HepG2 (cell line): ENCODE data around the gene IGBP1. TPM values are rescaled to one million over a fixed set of nuclear protein-coding genes. Genes with fewer than 3 reads are reported as not detected.

ENCODE experiments used
- polyA plus RNA-seq, 8 experiments: library from polyadenylated mRNA; depleted of rRNA in 3 of 8; stranded (reverse) in 7 of 8; unstranded in 1 of 8; fragments of >200 nt; fragmentation: Illumina TruSeq in 4 of 8; extraction: Trizol in 4 of 8; gene quantifications; 2 replicates each; pipeline versions ENCODE4 v1.2.1 to v1.2.3, GENCODE V29; 2011 to 2016; ENCODE audit warnings: low read depth in 4 of 8, missing spikeins in 1 of 8, mixed read lengths in 1 of 8; ENCODE audit not compliant: insufficient read depth in 1 of 8
- total RNA-seq, 5 experiments: library from RNA; depleted of rRNA; stranded (reverse); fragments of >200 nt; fragmentation: Illumina TruSeq; extraction: Trizol; gene quantifications; 2 replicates each; pipeline ENCODE4 v1.2.3, GENCODE V29; 2016; ENCODE audit warnings: low read depth in 1 of 5

IGBP1 gene
- total and polyA plus RNA-seq, 2 of the 13 experiments (the other 11 are each of a cell fraction or from before 2014, with no cell fraction given), result 59.3 to 103 TPM

Other genes starting within 250 kb of the IGBP1 start
- gene AWAT2, start 83.5 kb upstream of the IGBP1 start, total RNA-seq (2016; rRNA removed; fragmentation: Illumina TruSeq; extraction: Trizol), result not detected in 2 replicates
- not detected in 2 replicates for gene AWAT2, start 83.5 kb upstream of the IGBP1 start, polyA plus RNA-seq (2011; rRNA removed)
- gene OTUD6A, start 71.0 kb upstream of the IGBP1 start, total RNA-seq (2016; rRNA removed; fragmentation: Illumina TruSeq; extraction: Trizol), result not detected in 2 replicates
- not detected in 2 replicates for gene OTUD6A, start 71.0 kb upstream of the IGBP1 start, polyA plus RNA-seq (2011; rRNA removed)
- not detected in 2 replicates for gene DGAT2L6, start 44.0 kb downstream of the IGBP1 start, total RNA-seq (2016; rRNA removed; fragmentation: Illumina TruSeq; extraction: Trizol)
- gene DGAT2L6, start 44.0 kb downstream of the IGBP1 start, polyA plus RNA-seq (2011; rRNA removed), result not detected in 2 replicates
- gene AWAT1, start 101.2 kb downstream of the IGBP1 start, total RNA-seq (2016; rRNA removed; fragmentation: Illumina TruSeq; extraction: Trizol), result not detected in 2 replicates
- gene AWAT1, start 101.2 kb downstream of the IGBP1 start, polyA plus RNA-seq (2011; rRNA removed), result not detected in 2 replicates
- gene P2RY4, start 126.8 kb downstream of the IGBP1 start, total RNA-seq (2016; rRNA removed; fragmentation: Illumina TruSeq; extraction: Trizol), result 0.07 TPM in 1 of 2 replicates, not detected in the other
- 0.49 and 0.67 TPM in 2 replicates for gene P2RY4, start 126.8 kb downstream of the IGBP1 start, polyA plus RNA-seq (2011; rRNA removed)
- not detected in 2 replicates for gene ARR3, start 134.9 kb downstream of the IGBP1 start, total RNA-seq (2016; rRNA removed; fragmentation: Illumina TruSeq; extraction: Trizol)
- gene ARR3, start 134.9 kb downstream of the IGBP1 start, polyA plus RNA-seq (2011; rRNA removed), result not detected in 2 replicates
- not detected in 2 replicates for gene RAB41, start 148.7 kb downstream of the IGBP1 start, total RNA-seq (2016; rRNA removed; fragmentation: Illumina TruSeq; extraction: Trizol)
- not detected in 2 replicates for gene RAB41, start 148.7 kb downstream of the IGBP1 start, polyA plus RNA-seq (2011; rRNA removed)
- gene PDZD11, start 156.5 kb downstream of the IGBP1 start, total RNA-seq (2016; rRNA removed; fragmentation: Illumina TruSeq; extraction: Trizol), result 29.1 and 42.0 TPM in 2 replicates
- gene PDZD11, start 156.5 kb downstream of the IGBP1 start, polyA plus RNA-seq (2011; rRNA removed), result 42.9 and 47.0 TPM in 2 replicates
- gene KIF4A, start 156.7 kb downstream of the IGBP1 start, total RNA-seq (2016; rRNA removed; fragmentation: Illumina TruSeq; extraction: Trizol), result 28.2 and 42.2 TPM in 2 replicates
- 5.6 and 9.4 TPM in 2 replicates for gene KIF4A, start 156.7 kb downstream of the IGBP1 start, polyA plus RNA-seq (2011; rRNA removed)